Esophagus squamous epithelium (tissue), 4 donors: ENCODE data around the gene TDRD10.

Source experiments
- CTCF ChIP-seq, 6 experiments: fragments of 450-650 bp in 4 of 6; fragments of 200-600 bp in 2 of 6; sonication (generic) in 2 of 6; IDR thresholded peaks; one replicate each; pipeline ENCODE4 v1.5.1; 2016 to 2019; ENCODE audit warnings: antibody characterized with exemption in 6 of 6, mild to moderate bottlenecking in 4 of 6, moderate library complexity in 4 of 6
- POLR2A ChIP-seq, 4 donors: fragments of 450-650 bp; IDR thresholded peaks; one replicate each; pipeline ENCODE4 v1.6.1; 2017; ENCODE audit warnings: antibody characterized with exemption in 4 of 4, mild to moderate bottlenecking in 4 of 4, moderate library complexity in 3 of 4

- TF ChIP-seq CTCF (IDR thresholded peaks at IDR 0.05) = no peak
- TF ChIP-seq POLR2A (IDR thresholded peaks at IDR 0.05) = no peak
Measured at GRCh38 chr1:154460695-154461260, 41.2 kb upstream of the TDRD10 start.
